Naive thymus-derived CD4-positive, alpha-beta T cell (primary cell): ENCODE results near the gene WFDC10A. TPM values are rescaled to one million over a fixed set of nuclear protein-coding genes. Genes with fewer than 3 reads are reported as not detected.
"Not testable (repeated sequence)": the region's sequence is repeated elsewhere in the genome, so short reads cannot be mapped to it uniquely, and the experiment has no call there.

Source experiments
- ATAC-seq: fragments of 150-1000 bp; cut with Tn5 transposase; 2 replicates; pipeline ENCODE4 v1.10.0; 2021; ENCODE audit warnings: mild to moderate bottlenecking, moderate library complexity
- CTCF ChIA-PET: fragments of 350-600 bp; sonication (Branson Sonifier 250); formaldehyde crosslinking; loops from one replicate; lab custom pipeline; 2021; ENCODE audit warnings: antibody characterized with exemption; lab: Charles Lee
- POLR2A ChIA-PET: fragments of 350-600 bp; sonication (Branson Sonifier 250); formaldehyde crosslinking; loops from one replicate; lab custom pipeline; 2021; ENCODE audit warnings: antibody characterized with exemption, inconsistent platforms; lab: Charles Lee
- DNase-seq, 9 donors: peaks; one replicate each; pipeline versions ENCODE4 v3.0.0 to v3.0.0-alpha.2; 2020 to 2022; ENCODE audit warnings: mixed read lengths in 1 of 9
- H3K27ac ChIP-seq: one replicate; pipeline ENCODE4 v1.7.0; 2013; ENCODE audit warnings: mild to moderate bottlenecking, low read depth, low read length, moderate library complexity
- H3K27me3 ChIP-seq, 2 donors: one replicate each; pipeline ENCODE4 v1.7.0; 2013; ENCODE audit warnings: low read length in 2 of 2, mild to moderate bottlenecking in 2 of 2, moderate library complexity in 2 of 2; ENCODE audit not compliant: control insufficient read depth in 2 of 2, insufficient read depth in 2 of 2
- H3K36me3 ChIP-seq, 3 experiments: 1 replicate in 2 of 3; 2 replicates in 1 of 3; pipeline ENCODE4 v1.7.0; 2013; ENCODE audit warnings: low read length in 3 of 3, mild to moderate bottlenecking in 3 of 3, moderate library complexity in 1 of 3; ENCODE audit not compliant: insufficient read depth in 3 of 3, control insufficient read depth in 2 of 3
- H3K4me1 ChIP-seq, 2 donors: one replicate each; pipeline ENCODE4 v1.7.0; 2013; ENCODE audit warnings: low read length in 2 of 2, mild to moderate bottlenecking in 2 of 2, moderate library complexity in 1 of 2; ENCODE audit not compliant: control insufficient read depth in 2 of 2, insufficient read depth in 2 of 2
- H3K4me3 ChIP-seq: 2 replicates; pipeline ENCODE4 v1.7.0; 2013; ENCODE audit warnings: mild to moderate bottlenecking, low read length
- H3K9me3 ChIP-seq, 3 experiments: 1 replicate in 2 of 3; 2 replicates in 1 of 3; pipeline ENCODE4 v1.7.0; 2013; ENCODE audit warnings: low read length in 3 of 3; ENCODE audit not compliant: control insufficient read depth in 2 of 3
- H3K27ac Mint-ChIP-seq, 9 donors: one replicate each; pipeline ENCODE4 v1.8.0; 2020 to 2022; ENCODE audit warnings: mixed read lengths in 9 of 9, mild to moderate bottlenecking in 8 of 9, moderate library complexity in 5 of 9, inconsistent platforms in 2 of 9
- H3K27me3 Mint-ChIP-seq, 5 donors: one replicate each; pipeline ENCODE4 v1.8.0; 2021 to 2022; ENCODE audit warnings: mixed read lengths in 5 of 5, mild to moderate bottlenecking in 1 of 5
- H3K36me3 Mint-ChIP-seq, 5 donors: one replicate each; pipeline ENCODE4 v1.8.0; 2020 to 2022; ENCODE audit warnings: mixed read lengths in 5 of 5, mild to moderate bottlenecking in 3 of 5, inconsistent platforms in 1 of 5
- H3K4me1 Mint-ChIP-seq, 7 donors: one replicate each; pipeline ENCODE4 v1.8.0; 2020 to 2022; ENCODE audit warnings: mixed read lengths in 7 of 7, mild to moderate bottlenecking in 3 of 7, inconsistent platforms in 1 of 7
- H3K4me3 Mint-ChIP-seq, 10 donors: one replicate each; pipeline ENCODE4 v1.8.0; 2020 to 2022; ENCODE audit warnings: mild to moderate bottlenecking in 10 of 10, mixed read lengths in 10 of 10, moderate library complexity in 6 of 10, inconsistent platforms in 2 of 10
- H3K9me3 Mint-ChIP-seq, 11 donors: one replicate each; pipeline ENCODE4 v1.8.0; 2020 to 2022; ENCODE audit warnings: mixed read lengths in 11 of 11, mild to moderate bottlenecking in 4 of 11, inconsistent platforms in 1 of 11, moderate library complexity in 1 of 11
- intact Hi-C, 2 donors: fragments of 100-400 bp; cut with micrococcal nuclease; formaldehyde crosslinking; loops; one replicate each; pipeline ENCODE4 v1.15.1; 2023
- polyA plus RNA-seq, 2 donors: library from polyadenylated mRNA; unstranded; fragments of 300-500 nt; fragmentation: Illumina TruSeq; gene quantifications; one replicate each; pipeline ENCODE4 v1.2.3, GENCODE V29; 2021
- total RNA-seq, 6 experiments: library from RNA in 5 of 6; stranded (reverse) in 5 of 6; gene quantifications; 1 replicate in 5 of 6; 2 replicates in 1 of 6; pipeline ENCODE4 v1.2.3 and lab custom pipeline; 2021 to 2026

The WFDC10A gene
- total and polyA plus RNA-seq, 7 experiments from 2014 or later: not detected

DNA sequence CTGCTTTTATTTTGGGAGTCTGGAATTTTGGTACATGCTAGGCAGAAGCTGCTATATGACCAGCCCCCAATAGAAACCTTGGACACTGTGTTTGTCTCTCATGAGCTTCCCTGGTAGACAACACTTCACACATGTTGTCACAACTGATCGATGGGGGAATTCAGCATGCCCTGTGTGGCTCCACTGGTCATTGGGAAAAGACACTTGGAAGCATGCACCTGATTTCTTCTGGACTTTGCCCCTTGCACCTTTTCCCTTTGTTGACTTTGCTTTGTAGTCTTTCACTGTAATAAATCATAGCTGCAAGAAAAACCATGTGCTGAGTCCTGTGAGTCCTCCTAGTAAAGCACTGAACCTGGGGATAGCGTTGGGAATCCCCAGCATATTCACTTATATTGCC, 7.9 kb upstream of the WFDC10A start:
- ATAC-seq (no peak), DNase-seq (no peak)
- ChIA-PET CTCF (no interaction called here), POLR2A (no interaction called here)
- Mint-ChIP-seq H3K36me3 (no peaks in the 10 kb centered on the region), H3K4me3 (no peak overlapping the region), H3K4me1 (no peaks in the 10 kb centered on the region), H3K9me3 (peaks cover 0 to 14% (median 5%) of the 10 kb centered on the region in 11 donors), H3K27me3 (peaks cover 3 to 16% (median 9%) of the 10 kb centered on the region in 5 donors), H3K27ac (no peak overlapping the region)
- intact Hi-C loops: no loop called here
- H3K9me3 ChIP-seq: no peaks in the 10 kb centered on the region
- no peak overlapping the region for H3K4me3 ChIP-seq
- no peaks in the 10 kb centered on the region for H3K36me3 ChIP-seq
- H3K4me1 ChIP-seq: no peaks in the 10 kb centered on the region
- H3K27me3 ChIP-seq: no peaks in the 10 kb centered on the region
- H3K27ac ChIP-seq: no peak overlapping the region

DNA sequence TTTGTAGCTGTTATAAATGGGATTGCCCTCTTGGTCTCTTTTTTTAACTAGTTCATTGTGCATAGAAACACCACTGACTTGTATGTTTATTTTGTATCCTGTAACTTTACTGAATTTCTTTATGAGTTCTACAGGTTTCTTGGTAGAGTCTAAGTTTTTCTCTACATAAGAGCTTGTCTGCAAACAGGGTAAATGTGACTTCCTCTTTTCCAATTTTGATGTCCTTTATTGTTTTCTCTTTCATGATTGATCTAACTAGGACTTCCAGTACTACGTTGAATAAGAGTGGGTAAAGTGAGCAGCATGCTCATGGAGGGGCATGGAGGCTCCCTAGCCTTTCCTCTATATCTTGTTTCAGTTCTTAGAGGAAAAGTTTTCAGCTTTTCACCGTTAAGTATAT, 3.0 kb upstream of the WFDC10A start:
- no peak for DNase-seq
- Mint-ChIP-seq H3K4me3 (no peak overlapping the region), H3K9me3 (peaks cover 0 to 11% (median 5%) of the 10 kb centered on the region in 11 donors), H3K27ac (no peak overlapping the region), H3K4me1 (peaks cover 0 to 5% (median 0%) of the 10 kb centered on the region in 7 donors), H3K36me3 (no peaks in the 10 kb centered on the region), H3K27me3 (peaks cover 10 to 50% (median 32%) of the 10 kb centered on the region in 5 donors)
- ChIA-PET POLR2A (no interaction called here), CTCF (no interaction called here)
- H3K27me3 ChIP-seq: peaks cover 0 to 4% of the 10 kb centered on the region in 2 donors
- intact Hi-C loops: no loop called here
- H3K9me3 ChIP-seq: no peaks in the 10 kb centered on the region
- no peaks in the 10 kb centered on the region for H3K4me1 ChIP-seq
- no peak overlapping the region for H3K27ac ChIP-seq
- H3K36me3 ChIP-seq: no peaks in the 10 kb centered on the region
- no peak for ATAC-seq
- no peak overlapping the region for H3K4me3 ChIP-seq

DNA sequence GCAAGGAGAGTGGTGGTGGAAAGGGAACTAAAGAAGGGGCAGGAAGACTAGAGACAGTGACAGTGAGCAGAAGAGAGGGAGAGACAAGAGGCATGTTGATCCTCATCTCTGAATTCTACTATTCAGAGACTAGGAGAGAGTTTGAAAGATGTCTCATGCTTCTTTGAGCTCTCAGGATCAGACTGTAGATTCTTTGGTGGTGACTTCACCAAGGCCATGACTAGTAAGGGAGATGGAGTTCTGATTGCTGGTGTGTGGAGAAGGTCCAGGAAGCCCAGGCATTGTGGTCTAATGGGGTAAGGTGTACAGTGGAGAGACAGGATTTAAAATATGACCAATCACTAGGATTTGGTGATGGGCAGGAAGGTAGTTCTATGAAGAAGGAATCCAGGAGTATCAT, 832 bp downstream of the WFDC10A start:
- DNase-seq (no peak), ATAC-seq (no peak)
- H3K27me3 Mint-ChIP-seq: peaks cover 17 to 56% (median 41%) of the 10 kb centered on the region in 5 donors
- H3K4me3 Mint-ChIP-seq: no peak overlapping the region
- Histone ChIP-seq H3K27me3 (peaks cover 0 to 4% of the 10 kb centered on the region in 2 donors), H3K9me3 (no peaks in the 10 kb centered on the region), H3K27ac (no peak overlapping the region), H3K4me3 (no peak overlapping the region), H3K36me3 (no peaks in the 10 kb centered on the region), H3K4me1 (no peaks in the 10 kb centered on the region)
- no peaks in the 10 kb centered on the region for H3K36me3 Mint-ChIP-seq
- intact Hi-C loops: no loop called here
- ChIA-PET CTCF (interaction anchor here (0.5 kb wide), 1 partner anchor 310 kb away, joined by 3 read pairs; no protein-coding TSS in a partner anchor), POLR2A (no interaction called here)
- peaks cover 0 to 5% (median 0%) of the 10 kb centered on the region in 7 donors for H3K4me1 Mint-ChIP-seq
- H3K9me3 Mint-ChIP-seq: peaks cover 0 to 6% (median 0%) of the 10 kb centered on the region in 11 donors
- H3K27ac Mint-ChIP-seq: no peak overlapping the region

DNA sequence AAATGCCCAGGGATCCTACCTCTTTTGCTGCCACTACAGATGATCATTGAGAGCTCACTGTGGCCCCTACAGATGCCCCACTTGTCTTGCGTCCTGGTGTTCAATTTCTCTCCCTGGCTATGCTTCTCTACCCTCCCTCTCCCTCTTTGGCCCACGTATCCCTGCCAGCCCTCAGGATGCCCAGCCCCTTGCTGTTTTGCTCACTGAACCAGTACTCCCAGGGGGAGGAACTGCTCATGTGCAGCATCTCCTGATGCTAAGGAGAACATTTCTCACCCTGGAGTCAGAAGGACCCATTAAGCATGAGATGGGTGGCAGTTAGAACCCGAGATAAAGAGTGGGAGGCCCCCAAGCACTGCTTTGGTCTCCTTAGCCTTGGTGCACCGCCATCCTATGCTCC, 1.6 kb downstream of the WFDC10A start, which contains the start of gene WFDC9:
TSS of gene WFDC9 (minus strand) at position 101 of the 400 bp plus-strand sequence. CDS start 21,103 bp downstream, outside the sequence.
- peaks cover 0 to 5% (median 0%) of the 10 kb centered on the region in 7 donors for H3K4me1 Mint-ChIP-seq
- intact Hi-C loops: no loop called here
- Histone ChIP-seq H3K9me3 (no peaks in the 10 kb centered on the region), H3K4me3 (no peak within 1 kb of the TSS), H3K4me1 (no peaks in the 10 kb centered on the region), H3K27me3 (peaks cover 0 to 4% of the 10 kb centered on the region in 2 donors), H3K27ac (no peak within 1 kb of the TSS), H3K36me3 (no peaks in the 10 kb centered on the region)
- no peak for ATAC-seq
- peaks cover 0 to 4% (median 0%) of the 10 kb centered on the region in 11 donors for H3K9me3 Mint-ChIP-seq
- H3K27ac Mint-ChIP-seq: no peak within 1 kb of the TSS
- POLR2A ChIA-PET: no interaction called here
- DNase-seq: no peak
- H3K4me3 Mint-ChIP-seq: no peak within 1 kb of the TSS
- peaks cover 16 to 56% (median 40%) of the 10 kb centered on the region in 5 donors for H3K27me3 Mint-ChIP-seq
- CTCF ChIA-PET: no interaction called here
- no peaks in the 10 kb centered on the region for H3K36me3 Mint-ChIP-seq

DNA sequence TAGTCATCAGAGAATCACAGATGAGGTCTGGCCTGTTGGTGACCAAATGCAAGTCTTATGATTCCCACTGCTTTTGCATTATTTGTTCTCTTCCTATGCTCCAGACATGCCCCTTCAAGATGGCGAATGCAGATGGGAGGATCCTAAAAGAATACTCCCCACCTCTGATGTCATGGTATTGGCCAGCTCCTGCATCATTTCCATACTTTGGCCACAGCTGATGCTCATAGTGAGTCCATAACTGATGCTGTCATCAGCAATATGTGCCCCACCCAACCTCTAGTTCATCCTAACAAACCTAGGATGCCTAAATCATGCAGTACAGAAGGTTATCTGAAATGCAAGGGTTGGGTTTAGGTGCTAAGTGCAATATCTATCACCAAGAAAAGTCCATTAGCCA, 7.0 kb downstream of the WFDC10A start:
- H3K27ac Mint-ChIP-seq: no peak overlapping the region
- H3K27me3 Mint-ChIP-seq: peaks cover 15 to 26% (median 23%) of the 10 kb centered on the region in 5 donors
- ChIA-PET CTCF (no interaction called here), POLR2A (no interaction called here)
- H3K27ac ChIP-seq: no peak overlapping the region
- H3K4me3 ChIP-seq: no peak overlapping the region
- H3K4me1 Mint-ChIP-seq: no peaks in the 10 kb centered on the region
- no peaks in the 10 kb centered on the region for H3K36me3 ChIP-seq
- H3K9me3 Mint-ChIP-seq: peaks cover 0 to 12% (median 0%) of the 10 kb centered on the region in 11 donors
- H3K9me3 ChIP-seq: no peaks in the 10 kb centered on the region
- no peaks in the 10 kb centered on the region for H3K36me3 Mint-ChIP-seq
- peaks cover 0 to 3% of the 10 kb centered on the region in 2 donors for H3K27me3 ChIP-seq
- no peaks in the 10 kb centered on the region for H3K4me1 ChIP-seq
- DNase-seq: no peak
- intact Hi-C loops: no loop called here
- H3K4me3 Mint-ChIP-seq: no peak overlapping the region
- no peak for ATAC-seq

DNA sequence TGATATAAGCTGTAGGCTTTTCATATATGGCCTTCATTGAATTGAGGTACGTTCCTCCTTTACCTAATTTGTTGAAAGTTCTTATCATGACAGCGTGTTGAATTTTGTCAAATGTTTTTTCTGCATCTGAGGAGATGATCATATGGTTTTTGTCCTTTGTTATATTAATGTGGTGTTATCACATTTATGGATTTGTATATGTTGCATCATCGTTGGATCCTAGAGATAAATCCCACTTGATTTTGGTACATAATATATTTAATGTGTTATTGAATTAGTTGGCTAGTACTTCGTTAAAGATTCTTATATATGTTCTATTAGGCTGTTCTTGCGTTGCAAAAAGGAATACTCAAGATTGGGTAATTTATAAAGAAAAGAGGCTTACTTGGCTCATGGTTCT, 10.1 kb downstream of the WFDC10A start:
- DNase-seq: no peak
- intact Hi-C loops: no loop called here
- POLR2A ChIA-PET: no interaction called here
- ATAC-seq: no peak
- peaks cover 0 to 12% (median 0%) of the 10 kb centered on the region in 11 donors for H3K9me3 Mint-ChIP-seq
- H3K36me3 Mint-ChIP-seq: no peaks in the 10 kb centered on the region
- H3K27me3 ChIP-seq: peaks cover 0 to 3% of the 10 kb centered on the region in 2 donors
- no peaks in the 10 kb centered on the region for H3K4me1 Mint-ChIP-seq
- H3K4me1 ChIP-seq: no peaks in the 10 kb centered on the region
- no peaks in the 10 kb centered on the region for H3K36me3 ChIP-seq
- no peak overlapping the region for H3K4me3 ChIP-seq
- H3K27me3 Mint-ChIP-seq: peaks cover 11 to 42% (median 29%) of the 10 kb centered on the region in 5 donors
- H3K27ac Mint-ChIP-seq: no peak overlapping the region
- H3K4me3 Mint-ChIP-seq: peak overlapping the region in 1 of 10 donors; percentile 51
- no peaks in the 10 kb centered on the region for H3K9me3 ChIP-seq
- no peak overlapping the region for H3K27ac ChIP-seq
- CTCF ChIA-PET: no interaction called here

DNA sequence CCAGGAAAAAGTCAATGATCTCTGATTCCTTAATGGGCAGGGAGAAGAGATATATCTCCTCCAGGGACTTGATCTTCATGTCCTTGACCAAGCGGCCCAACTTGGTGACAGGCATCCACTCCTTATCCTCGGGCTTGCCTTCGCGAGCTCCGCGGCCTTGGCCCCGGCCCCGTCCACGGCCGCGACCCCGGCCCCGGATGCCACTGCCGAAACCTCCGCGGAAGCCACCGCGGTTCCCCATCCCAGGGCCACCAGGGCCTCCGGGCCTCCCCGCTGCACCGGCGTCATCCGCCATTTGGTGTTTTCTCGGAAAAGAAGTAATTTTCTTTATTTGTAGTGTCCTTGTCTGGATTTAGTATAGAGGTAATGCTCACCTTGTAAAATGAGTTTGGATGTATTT, 11.5 kb downstream of the WFDC10A start:
- H3K36me3 Mint-ChIP-seq, H3K36me3 ChIP-seq, DNase-seq, POLR2A ChIA-PET, CTCF ChIA-PET, intact Hi-C loops, H3K9me3 ChIP-seq, H3K4me1 ChIP-seq, H3K4me1 Mint-ChIP-seq, H3K27me3 ChIP-seq, H3K4me3 Mint-ChIP-seq, H3K4me3 ChIP-seq, H3K27ac Mint-ChIP-seq, ATAC-seq, H3K27ac ChIP-seq: not testable (repeated sequence)
- peaks cover 0 to 12% (median 0%) of the 10 kb centered on the region in 11 donors for H3K9me3 Mint-ChIP-seq
- H3K27me3 Mint-ChIP-seq: peaks cover 11 to 43% (median 30%) of the 10 kb centered on the region in 5 donors
